Fibroblast of lung (primary cell): ENCODE results near the gene ARL5C.

ENCODE experiments used
- EZH2 ChIP-seq: IDR thresholded peaks from 2 replicates; pipeline ENCODE4 v1.5.1; 2012; ENCODE audit warnings: low read length, control low read depth, mild to moderate bottlenecking; ENCODE audit errors: missing control alignments
- TF ChIP-seq, protein P1 (sequence below), 2 donors: IDR thresholded peaks in 1 of 2; conservative IDR thresholded peaks in 1 of 2; 1 replicate in 1 of 2; 2 replicates in 1 of 2; pipeline ENCODE4 v1.5.1; 2011 to 2012; ENCODE audit warnings: low read length in 2 of 2, control low read depth in 1 of 2, inconsistent platforms in 1 of 2, low read depth in 1 of 2, mild to moderate bottlenecking in 1 of 2

DNA sequence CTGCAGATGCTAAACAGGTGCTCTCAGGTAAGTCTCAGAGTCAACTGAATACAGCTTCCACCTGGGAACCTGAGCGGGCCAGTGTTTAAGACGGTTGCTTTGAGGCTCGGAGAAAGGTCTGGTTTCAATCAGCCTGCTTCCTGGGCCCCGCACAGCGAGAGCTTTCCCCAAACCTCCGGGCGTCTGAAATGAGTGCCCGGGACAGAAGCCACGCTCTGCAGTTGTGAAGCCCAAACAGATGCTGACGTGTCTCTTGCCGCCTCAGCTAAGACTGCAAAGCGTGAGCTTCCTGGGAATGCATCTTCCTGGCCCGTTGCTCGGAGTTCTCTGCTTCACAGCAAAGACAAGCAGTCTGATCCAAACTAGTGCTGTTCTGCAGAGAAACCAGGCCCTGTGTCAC is 51.2 kb downstream of the ARL5C start:
- TF ChIP-seq, protein P1, sequence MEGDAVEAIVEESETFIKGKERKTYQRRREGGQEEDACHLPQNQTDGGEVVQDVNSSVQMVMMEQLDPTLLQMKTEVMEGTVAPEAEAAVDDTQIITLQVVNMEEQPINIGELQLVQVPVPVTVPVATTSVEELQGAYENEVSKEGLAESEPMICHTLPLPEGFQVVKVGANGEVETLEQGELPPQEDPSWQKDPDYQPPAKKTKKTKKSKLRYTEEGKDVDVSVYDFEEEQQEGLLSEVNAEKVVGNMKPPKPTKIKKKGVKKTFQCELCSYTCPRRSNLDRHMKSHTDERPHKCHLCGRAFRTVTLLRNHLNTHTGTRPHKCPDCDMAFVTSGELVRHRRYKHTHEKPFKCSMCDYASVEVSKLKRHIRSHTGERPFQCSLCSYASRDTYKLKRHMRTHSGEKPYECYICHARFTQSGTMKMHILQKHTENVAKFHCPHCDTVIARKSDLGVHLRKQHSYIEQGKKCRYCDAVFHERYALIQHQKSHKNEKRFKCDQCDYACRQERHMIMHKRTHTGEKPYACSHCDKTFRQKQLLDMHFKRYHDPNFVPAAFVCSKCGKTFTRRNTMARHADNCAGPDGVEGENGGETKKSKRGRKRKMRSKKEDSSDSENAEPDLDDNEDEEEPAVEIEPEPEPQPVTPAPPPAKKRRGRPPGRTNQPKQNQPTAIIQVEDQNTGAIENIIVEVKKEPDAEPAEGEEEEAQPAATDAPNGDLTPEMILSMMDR (conservative IDR thresholded peaks at IDR 0.05 in 1 of 2, IDR thresholded peaks at IDR 0.05 in 1 of 2; ENCODE audit: low read depth in 1 of 2, low read length in 2 of 2): no peak
- no peak for TF ChIP-seq EZH2
